Muscle of arm (tissue), 12 donors: ENCODE results near the gene CSTF1. TPM values are rescaled to one million over a fixed set of nuclear protein-coding genes. Genes with fewer than 3 reads are reported as not detected.
"Not testable (repeated sequence)": the region's sequence is repeated elsewhere in the genome, so short reads cannot be mapped to it uniquely, and the experiment has no call there.

Source experiments
- DNase-seq: peaks from one replicate; pipeline ENCODE4 v3.0.0-alpha.2; 2013
- polyA plus RNA-seq, 12 donors: library from polyadenylated mRNA; unstranded; fragments of 120-200 nt; gene quantifications; one replicate each; pipeline ENCODE4 v1.2.1, GENCODE V29; 2013; ENCODE audit not compliant: insufficient read length in 12 of 12

Gene CSTF1
- polyA plus RNA-seq, 12 donors: 19.4 to 36.0 (median 30.7) TPM; not detected in 1

DNA sequence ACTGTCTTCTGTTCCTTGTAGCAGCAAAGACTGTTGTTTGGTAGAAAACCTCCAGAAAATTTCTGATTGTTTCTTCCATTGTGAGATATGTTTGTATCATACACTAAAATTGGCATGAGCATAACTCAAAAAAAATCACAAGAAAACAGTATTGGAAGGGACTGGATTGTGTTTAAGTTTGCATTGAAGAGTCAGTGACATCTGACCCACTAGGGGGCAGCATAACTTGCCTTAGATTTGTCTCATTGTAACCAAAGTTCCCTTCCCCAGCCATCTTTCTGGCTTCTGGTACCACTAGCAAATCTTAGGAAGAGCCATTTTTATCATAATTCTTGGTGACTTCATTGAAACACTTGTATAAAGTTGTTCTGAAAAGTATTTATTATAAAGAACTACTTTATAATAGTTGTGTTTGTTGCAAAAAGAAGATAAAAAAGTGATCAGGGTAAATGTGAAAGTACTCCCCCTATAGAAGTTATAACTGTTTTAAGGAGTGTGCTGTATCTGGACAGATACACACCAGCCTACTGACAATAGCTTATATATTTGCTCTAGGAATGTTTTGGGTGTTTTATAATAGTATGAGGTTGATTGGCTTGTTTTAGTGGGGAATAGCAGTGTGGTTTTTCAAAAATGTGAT lies 7.7 kb downstream of the CSTF1 start:
- DNase-seq: peak; percentile 74

DNA sequence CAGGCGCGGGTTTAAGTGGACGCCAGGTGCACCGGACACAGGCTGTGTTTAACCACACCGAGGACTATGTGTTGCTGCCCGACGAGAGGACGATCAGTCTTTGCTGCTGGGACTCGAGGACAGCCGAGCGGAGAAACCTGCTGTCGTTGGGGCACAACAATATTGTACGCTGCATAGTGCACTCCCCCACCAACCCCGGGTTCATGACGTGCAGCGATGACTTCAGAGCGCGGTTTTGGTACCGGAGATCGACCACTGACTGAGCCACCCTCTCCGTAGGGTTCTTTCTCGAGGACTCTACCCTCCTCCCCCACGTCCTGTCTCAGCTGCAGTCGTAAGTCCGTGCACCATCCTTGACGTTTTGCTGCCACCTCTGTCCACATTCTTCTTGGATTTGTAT lies 11.0 kb downstream of the CSTF1 start:
- DNase-seq: no peak

DNA sequence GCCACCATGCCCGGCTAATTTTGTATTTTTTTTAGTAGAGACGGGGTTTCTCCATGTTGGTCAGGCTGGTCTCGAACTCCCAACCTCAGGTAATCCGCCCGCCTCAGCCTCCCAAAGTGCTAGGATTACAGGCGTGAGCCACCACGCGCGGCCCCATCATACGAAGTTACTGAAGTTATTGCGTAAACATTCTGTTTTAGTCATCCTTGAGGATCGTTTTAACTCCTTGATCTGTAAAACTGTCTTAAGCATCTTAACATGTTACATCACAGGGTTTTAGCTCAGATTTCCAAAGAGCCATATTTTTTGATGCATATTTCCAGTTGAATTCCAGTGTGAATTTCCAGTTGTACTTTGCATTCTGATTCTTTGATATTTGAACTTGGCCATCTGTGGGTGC lies 12.9 kb downstream of the CSTF1 start:
- DNase-seq: not testable (repeated sequence)

DNA sequence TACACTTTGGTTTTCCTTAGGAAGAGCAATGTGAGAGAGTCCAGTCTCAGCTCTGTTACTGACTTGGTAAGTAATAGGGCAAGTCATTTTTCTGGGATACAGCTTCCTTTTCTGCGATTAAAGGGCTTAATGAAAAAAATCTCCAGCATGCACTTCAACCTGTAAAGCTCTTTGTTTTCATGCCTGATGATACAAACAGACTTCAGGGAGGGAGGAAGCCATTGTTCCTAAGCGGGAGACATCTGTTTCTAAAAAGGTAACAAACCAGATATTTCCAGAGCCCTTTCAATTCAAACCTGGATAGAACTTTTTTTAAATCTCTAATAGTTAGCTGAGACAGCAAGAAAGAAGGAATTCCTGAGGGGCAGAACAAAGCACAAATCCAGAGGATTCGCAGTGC lies 14.5 kb downstream of the CSTF1 start:
- DNase-seq: no peak

DNA sequence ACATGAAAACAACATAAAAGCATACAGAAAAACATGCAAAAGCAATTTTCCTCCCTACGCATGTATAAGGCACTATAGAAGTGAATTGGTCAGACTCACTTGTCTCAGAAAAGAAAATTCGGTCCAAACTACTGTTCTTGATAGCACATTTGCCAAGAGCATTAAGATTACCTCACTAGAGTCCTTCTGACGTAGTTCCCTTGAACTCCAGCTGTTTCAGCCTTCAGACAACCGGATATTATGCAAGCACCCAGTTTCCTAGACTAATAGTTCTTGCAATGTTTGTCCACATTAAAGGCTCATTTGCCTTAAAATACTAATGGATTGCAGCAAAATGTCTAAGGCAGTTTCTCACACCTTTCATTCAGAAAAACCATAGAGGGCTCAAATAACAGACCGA lies 17.1 kb downstream of the CSTF1 start:
- no peak for DNase-seq

DNA sequence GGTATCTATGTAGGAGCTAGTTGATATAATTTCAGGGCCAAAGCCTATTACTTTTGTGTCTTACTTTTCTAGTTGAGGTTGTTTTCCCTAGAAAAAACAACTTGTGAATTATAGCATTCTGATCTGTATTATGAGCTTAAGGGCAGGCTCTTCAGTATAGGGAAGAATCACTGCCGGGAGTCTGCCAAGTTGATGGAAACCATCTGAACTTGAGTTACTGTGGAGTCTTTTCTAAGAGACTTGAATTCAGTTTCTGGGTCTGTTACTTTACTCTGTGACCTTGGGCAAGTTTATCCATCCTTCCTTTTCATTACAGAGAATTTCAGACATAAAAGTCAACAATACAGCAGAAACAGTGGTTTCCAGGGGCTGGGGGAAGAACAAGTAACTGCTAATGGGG lies 17.5 kb downstream of the CSTF1 start:
- no peak for DNase-seq

DNA sequence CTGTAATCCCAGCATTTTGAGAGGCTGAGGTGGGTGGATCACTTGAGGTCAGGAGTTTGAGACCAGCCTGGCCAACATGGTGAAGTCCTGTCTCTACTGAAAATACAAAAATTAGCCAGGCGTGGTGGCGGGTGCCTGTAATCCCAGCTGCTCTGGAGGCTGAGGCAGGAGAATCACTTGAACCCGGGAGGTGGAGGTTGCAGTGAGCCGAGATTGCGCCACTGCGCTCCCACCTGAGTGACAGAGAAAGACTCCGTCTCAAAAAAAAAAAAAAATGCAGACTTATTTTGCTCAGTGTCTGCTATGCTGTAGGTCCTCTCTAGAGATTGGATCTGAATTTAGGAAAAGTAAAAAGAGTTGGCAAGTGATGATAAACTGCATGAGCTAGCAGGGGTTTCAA lies 18.8 kb downstream of the CSTF1 start:
- DNase-seq: not testable (repeated sequence)

DNA sequence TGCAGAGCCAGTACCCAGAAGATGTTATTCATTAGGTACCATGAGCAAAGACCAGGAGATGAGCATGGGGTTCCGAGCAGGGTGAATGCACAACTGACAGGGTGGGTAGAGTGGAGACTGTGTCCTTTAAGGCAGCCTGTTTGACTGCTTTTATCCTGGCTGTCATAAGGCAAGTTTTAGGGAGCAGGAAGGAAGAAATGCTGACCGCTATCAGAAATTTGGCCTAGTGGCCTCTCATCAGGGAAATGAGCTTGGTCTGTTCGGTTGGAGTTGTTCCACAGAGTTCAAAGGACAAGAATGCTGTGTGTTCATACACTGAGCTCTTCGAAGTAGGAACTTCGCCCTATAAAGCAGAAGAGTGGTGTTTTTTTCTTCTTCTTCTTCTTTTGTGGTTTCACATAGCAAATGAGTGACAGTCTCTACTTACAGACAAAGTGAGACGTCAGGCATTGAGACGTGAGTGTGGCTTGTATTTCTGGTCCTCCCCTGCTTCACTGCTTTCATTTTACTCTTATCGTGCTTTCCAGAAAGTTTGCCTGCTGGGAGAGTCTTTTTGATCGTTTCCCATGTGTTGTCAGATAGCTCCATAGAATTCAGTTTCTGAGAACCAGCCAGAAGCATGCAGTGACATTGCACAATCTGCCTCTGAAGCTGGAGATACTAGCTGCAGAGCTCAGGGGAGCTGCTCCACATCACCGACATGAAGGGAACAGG lies 19.5 kb downstream of the CSTF1 start, which contains the start of gene CASS4:
TSS of gene CASS4 (plus strand) at position 502 of the 714 bp plus-strand sequence. CDS start at position 701, 199 bp downstream.
- DNase-seq: no peak

DNA sequence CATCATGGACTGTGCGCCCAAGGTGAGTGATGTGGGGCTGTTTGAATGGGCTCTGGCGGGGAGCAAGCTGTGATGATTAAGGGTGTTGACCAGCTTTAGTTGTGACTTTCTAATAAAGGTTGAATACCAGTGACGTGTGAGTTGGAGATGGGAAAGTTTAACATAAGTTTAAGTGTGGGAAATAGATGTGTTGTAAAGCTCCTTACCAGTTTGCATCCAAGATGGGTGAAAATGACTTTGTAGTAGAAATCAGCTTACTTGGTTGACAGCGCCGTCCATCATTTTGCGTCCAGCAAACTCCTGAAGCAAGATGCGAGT lies 20.0 kb downstream of the CSTF1 start:
- no peak for DNase-seq

DNA sequence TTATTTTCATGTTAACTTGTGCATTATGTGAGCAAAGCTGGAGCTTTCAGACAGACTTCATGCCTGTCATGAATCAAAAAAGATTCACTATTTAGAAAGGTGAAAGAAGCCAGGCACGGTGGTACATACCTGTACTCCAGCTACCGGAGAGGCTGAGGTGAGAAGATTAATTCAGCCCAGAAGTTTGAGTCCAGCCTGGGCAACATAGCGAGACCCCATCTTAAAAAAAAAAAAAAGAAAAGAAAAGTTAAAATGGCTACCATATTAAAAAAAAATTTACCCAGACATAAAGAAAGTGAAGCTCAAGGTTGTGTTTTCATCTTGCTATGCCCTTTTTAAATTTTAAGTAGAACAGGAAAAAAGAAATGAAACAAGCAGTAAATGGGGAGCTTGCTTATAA lies 20.5 kb downstream of the CSTF1 start:
- DNase-seq: no peak

DNA sequence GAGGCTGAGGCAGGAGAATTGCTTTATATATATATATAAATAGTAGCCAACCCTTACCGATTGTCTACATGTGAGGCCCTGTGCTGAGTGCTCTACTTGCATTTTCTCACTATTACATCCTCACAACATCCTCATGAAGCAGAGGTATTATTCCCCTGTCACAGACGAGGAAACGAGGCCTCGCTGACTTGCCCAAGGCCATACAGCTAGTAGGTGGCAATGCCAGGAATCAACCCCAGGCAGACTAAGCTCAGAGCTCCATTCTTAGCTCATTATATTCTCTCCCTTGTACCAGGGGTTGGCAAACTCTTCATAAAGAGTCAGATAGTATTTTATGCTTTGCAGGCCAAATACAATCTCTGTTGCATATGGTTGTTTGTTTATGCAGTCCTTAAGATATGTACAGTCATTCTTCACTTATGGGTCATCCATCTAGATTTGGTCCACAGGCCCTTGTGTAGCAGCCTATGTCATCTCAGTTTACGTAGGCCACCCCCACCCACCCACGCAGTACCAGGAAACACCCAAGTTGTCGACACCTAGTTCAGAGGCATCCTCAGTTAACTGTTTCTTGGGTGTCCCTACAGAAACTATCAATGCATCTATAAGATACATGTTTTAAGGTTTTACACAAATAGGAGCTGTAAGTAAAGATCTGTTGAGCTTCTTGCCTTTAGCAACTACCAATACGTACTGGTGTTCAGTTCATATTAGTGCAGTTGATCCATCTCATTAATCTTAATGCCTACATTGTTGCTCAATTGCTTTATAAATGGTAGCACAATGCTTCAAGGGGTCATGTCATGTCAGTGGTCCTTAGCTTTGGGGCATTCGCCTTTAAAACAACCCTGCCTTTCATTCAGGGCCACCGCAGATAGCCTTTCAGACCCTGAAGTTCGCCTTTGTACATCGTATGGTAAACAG lies 22.7 kb downstream of the CSTF1 start:
- DNase-seq: no peak

DNA sequence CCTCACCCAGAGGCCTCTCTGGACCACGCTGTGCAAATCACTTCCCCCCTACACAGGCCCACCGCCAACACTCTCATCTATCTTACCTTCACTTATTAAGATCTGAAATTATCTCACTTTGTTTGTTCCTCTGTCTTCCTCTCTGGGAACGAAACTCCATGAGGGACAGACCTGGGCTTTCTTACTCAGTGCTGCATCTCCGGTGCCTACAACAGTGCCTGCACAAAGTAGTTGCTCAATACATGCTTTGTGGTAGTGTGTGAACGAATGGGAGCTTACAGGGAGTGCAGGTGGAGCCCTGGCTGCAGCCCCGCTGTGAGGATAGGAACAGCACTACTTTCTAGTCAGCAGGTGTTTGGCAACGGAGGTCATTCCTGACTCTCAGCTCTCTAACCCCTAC lies 25.0 kb downstream of the CSTF1 start:
- no peak for DNase-seq

DNA sequence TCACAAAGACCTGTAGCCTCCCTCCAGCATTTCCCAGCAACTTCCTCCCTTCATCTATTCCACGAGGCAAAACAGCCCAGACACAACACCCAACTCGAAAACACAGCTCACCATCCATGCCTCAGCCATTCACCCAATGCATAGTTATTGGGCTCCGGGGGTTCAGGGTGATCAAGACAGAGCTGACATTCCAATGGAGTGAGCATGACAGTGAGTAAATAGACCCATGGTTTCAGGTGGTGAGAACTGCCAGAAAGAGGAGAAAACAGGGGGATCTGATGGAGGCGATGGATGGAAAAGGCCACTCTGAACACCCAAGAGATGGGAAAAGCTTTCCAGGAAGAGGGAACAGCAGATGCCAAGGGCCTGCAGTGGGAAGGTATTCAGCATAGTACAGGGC lies 25.5 kb downstream of the CSTF1 start:
- DNase-seq: no peak

DNA sequence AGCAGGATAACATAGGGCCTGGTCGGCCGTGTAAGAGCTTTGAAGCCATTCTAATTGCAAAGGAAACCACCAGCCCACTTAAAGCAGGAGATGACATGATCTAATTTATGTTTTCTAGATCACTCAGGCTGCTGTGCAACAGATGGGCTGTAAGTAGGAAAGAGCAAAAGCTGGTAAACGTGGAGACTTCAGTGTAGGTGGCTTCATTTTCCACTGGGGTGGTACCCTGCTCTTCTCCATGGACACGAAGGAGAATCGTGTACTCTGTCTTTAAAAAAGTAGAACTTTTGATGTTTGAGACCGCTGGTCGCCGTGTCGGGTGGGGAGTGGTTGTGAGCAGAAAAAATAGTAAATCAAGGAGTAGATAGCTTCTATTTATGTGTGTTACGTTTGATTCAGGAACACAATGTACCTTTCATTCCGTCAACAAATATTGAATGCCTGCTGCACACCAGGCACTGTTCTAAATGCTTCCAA lies 26.0 kb downstream of the CSTF1 start:
- DNase-seq: no peak

DNA sequence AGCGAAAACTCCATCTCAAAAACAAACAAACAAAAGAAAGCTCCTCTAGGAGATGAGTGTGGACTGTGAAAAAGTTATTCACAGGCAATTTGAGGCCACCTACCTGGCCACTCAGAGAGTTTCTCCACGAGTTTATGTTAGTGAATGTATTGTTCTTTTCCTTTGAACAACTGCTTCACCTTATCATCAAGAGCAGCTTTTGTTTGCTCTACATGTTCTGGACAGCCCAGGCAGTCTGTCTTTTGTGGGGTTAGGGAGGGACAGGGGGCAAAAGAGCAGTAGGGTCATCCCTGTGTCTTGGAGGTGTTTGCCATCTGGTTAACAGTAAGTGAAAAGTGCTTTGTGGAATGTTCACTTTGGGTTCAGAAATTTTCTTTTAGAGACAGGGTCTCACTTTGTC lies 27.6 kb downstream of the CSTF1 start:
- DNase-seq: no peak

DNA sequence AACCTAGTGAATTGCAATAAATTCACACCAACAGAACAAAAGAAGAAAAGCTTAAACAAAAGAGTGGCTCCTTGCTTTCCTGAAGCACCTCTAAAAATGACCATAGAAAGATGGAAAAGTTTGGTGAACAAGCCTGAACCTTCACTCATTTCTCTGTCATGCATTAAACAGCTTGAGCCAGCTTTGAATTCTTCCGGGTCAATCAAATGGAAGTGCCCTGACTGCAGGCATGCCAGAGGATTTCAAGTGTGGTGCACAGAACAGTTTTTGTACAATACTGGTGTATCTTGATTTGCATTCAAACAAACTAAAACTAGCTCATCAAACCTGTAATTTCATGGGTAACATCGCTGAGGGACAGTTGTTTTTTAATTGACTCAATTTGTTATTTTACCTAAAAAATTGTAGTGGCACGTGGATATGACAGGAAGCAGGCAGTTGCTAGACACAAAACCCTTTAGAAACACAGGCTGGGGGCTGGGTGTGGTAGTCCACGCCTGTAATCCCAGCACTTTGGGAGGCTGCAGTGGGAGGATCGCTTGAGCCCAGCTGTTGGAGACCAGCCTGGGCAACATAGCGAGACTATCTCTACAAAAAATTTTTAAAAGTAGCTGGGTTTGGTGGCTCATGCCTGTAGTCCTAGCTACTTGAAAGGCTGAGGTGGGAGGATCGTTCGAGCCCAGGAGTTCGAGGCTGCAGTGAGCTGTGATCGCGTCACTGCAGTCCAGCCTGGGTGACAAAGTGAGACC lies 28.7 kb downstream of the CSTF1 start:
- DNase-seq: no peak

DNA sequence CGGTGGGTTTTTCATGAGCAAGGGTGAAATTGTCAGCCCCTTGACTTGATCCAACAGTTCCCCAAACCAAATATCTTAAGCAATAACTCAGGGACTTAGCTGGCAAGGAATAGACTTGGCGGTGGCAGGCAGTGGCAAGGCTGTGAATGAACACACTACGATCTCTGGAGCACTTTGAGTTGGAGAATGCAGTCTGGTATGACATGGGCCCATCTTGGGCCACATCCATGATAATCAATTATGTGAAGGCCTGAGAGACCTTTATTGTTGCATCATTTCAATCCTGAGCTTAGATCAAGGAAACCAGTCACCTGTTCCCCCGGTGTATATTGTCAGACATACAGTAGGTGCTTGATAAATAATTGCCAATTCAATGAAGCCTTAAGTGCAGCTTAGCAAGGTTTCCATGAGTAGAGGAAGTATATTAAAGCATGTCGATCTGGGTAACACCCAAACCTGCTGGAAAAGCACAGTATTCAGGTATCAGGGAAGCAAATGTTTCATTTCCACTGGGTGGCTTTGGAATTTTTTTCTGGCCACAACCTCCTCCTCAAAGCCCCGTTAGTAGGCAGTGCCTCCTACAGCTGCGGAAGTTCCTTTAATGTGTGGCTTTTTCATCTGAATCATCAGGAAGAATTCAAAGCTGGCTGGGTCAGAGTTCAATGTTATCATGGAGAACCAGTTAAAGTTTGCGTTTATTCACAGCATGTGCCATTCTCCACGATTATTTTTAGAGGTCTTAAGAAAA lies 29.8 kb downstream of the CSTF1 start:
- DNase-seq: no peak

DNA sequence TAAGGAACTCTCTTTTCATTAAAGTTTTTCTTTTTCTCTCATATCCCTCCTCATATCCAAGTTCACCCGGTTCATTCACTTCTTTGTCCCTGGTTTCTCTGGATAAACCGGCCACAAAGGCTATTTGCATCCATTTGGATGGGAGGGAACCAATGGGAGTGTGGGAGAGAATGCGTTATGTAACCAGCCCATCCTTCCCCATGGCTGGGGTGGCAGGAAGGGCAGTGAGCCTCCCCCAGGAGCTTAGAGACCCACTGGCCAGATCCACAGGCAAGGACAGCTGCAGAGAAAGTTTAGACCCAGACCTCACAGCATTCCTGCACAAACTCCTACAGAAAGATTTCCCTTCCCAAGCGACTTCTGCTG lies 30.4 kb downstream of the CSTF1 start:
- DNase-seq: no peak

DNA sequence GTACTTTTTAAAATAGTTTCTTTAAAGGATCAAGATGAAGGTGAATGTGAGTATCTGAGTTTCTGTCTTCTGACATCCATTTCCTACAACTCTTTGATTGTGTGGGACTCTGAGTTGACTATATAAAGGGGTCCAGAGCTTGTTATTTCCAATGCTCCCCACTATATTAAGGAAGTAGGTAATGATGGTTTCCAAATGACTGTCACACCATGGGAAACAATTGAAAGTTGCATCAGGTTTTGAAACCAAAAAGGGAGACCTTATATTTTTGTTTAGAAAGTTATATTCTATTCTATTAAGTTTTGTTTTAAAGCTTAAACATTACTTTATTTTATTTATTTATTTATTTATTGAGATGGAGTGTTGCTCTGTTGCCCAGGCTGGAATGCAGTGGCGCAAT lies 30.8 kb downstream of the CSTF1 start:
- no peak for DNase-seq

DNA sequence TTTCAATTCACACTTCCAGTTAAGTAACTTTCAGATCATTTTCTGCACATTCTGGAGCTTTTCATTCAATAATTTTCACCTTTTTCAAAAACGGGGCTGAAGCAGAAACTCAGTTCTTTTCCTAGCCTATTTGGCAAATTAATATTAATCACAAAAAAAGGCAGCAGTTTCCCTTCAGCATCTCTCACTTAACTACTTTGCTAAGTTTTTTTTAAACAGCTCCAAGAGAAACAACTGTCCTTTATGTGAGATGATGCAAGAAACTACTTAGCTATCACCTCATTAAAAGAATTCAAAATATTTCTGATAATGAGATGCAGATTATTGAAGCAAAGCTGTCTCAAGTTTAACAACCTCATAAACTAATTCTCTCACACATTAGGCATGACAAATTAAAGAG lies 31.4 kb downstream of the CSTF1 start:
- DNase-seq: no peak

DNA sequence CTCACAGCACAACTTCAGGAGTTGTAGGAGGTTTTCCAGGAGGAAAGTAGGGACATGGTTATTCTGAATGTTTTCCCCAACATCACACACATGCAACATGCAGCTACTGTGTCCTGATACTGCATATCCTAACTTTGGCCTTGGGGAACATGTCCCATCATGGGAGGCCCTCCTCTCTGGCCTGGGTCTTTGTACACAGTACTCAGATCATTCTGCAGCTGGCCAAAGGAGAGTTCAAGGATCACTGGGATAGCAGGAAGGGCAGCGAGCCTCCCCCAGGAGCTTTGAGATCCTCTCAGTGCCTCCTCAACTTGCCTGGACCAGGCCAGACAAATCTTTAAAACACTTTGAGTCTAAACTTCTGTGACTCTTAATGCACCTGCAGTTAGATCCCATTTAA lies 32.5 kb downstream of the CSTF1 start:
- DNase-seq: no peak
